Heart left ventricle (tissue), 13 donors: ENCODE measurements around the gene POLR3A.

Experiments used
- CTCF ChIP-seq, 12 donors: fragments of 200-600 bp; sonication (generic) in 4 of 12; IDR thresholded peaks; one replicate each; pipeline versions ENCODE4 v1.5.0 to v1.8.0; 2018 to 2022; ENCODE audit warnings: antibody characterized with exemption in 12 of 12, mild to moderate bottlenecking in 5 of 12
- POLR2A ChIP-seq, 2 donors: fragments of 450-650 bp; IDR thresholded peaks; one replicate each; pipeline ENCODE4 v1.6.1; 2017; ENCODE audit warnings: antibody characterized with exemption in 2 of 2, mild to moderate bottlenecking in 2 of 2, moderate library complexity in 2 of 2
- donor health status: ischemic (EF 13 %, LVEDD 7.1; RV severe dilation, severe dysfunction).
- donor health status: DM: no; HTN: yes; CAD: no.
- donor health status: DM: no; HTN: no; CAD: no.
- donor health status: ischemic (EF 25% LVEDD 6.9; RV normal size, moderate dysfunction).
- donor health status: ischemic (EF 25% LVEDD 5.7; RV mildly dilated, moderate dysfunction).
- donor health status: ischemic (EF 35%, LVEDD 5.7; RV mildly dilated, moderate dysfunction).
- donor health status: nonischemic (EF 11% LVEDD 7.7; RV severe dilation, severe dysfunction).
- donor health status: DM: yes; HTN: yes; CAD: no.
- donor health status: PGD.
- donor health status: ischemic (EF 29% LVEDD 5.4; RV normal size, mild dysfunction).
- donor health status: nonischemic (EF 23%, LVEDD 6.1; RV moderate dilation, normal function).

GRCh38 chr10:77927402-77928246 lies 101.7 kb downstream of the POLR3A start:
- TF ChIP-seq POLR2A (IDR thresholded peaks at IDR 0.05) (no peak), CTCF (IDR thresholded peaks at IDR 0.05) (no peak)
